ENCODE measurements around the gene RAB3IL1. TPM values are rescaled to one million over a fixed set of nuclear protein-coding genes. Genes with fewer than 3 reads are reported as not detected.
A peak's percentile ranks its signal among the peaks of the same experiment; 100 is the strongest.

RAB3IL1 gene
- polyA plus RNA-seq, 4 donors, result 0.45 to 29.9 (median 7.2) TPM

DNA sequence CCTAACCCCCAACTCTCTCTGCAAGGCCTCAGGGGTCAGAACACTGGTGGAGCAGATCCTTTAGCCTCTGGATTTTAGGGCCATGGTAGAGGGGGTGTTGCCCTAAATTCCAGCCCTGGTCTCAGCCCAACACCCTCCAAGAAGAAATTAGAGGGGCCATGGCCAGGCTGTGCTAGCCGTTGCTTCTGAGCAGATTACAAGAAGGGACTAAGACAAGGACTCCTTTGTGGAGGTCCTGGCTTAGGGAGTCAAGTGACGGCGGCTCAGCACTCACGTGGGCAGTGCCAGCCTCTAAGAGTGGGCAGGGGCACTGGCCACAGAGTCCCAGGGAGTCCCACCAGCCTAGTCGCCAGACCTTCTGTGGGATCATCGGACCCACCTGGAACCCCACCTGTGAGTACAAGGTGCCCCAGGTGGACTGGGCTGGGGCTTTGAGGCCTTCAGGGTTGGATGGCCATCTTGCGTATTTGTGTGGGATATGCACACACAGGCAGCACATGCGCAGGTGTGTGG lies 32.7 kb upstream of the RAB3IL1 start, which contains the start of gene BEST1:
Gene BEST1, plus strand, starts transcription at position 317 of the 513 bp plus-strand sequence. CDS start 1,456 bp downstream, outside the sequence.
- Histone ChIP-seq H3K9me3 (ENCODE audit: control insufficient read depth in 2 of 2, insufficient read depth in 1 of 2, low read depth in 1 of 2, low read length in 1 of 2) (no peaks in the 10 kb centered on the region), H3K27ac (ENCODE audit: low read depth in 1 of 3, low read length in 2 of 3) (peak within 1 kb of the TSS in 2 of 3 donors; percentile 52 to 61), H3K4me3 (ENCODE audit: low read depth in 1 of 3, low read length in 3 of 3) (no peak within 1 kb of the TSS), H3K27me3 (ENCODE audit: control insufficient read depth in 3 of 3, insufficient read depth in 3 of 3, low read length in 3 of 3) (peaks cover 0 to 7% (median 0%) of the 10 kb centered on the region in 3 donors), H3K4me1 (ENCODE audit: control insufficient read depth in 3 of 3, insufficient read depth in 2 of 3, low read depth in 1 of 3, low read length in 2 of 3) (peaks cover 0 to 10% (median 0%) of the 10 kb centered on the region in 3 donors), H3K36me3 (ENCODE audit: control insufficient read depth in 3 of 3, insufficient read depth in 2 of 3, low read depth in 1 of 3, low read length in 3 of 3) (no peaks in the 10 kb centered on the region)
- DNase-seq, result no peak
- FAIRE-seq, result no peak
- 86 to 89% (median 88%) methylated on average over 8 of the region's 8 CpGs for WGBS, 3 donors

GRCh38 chr11:61949169-61950034 lies 32.0 kb upstream of the RAB3IL1 start:
- Histone ChIP-seq H3K27ac (ENCODE audit: low read depth in 1 of 3, low read length in 2 of 3) (peak overlapping the region in 2 of 3 donors; percentile 52 to 61), H3K27me3 (ENCODE audit: control insufficient read depth in 3 of 3, insufficient read depth in 3 of 3, low read length in 3 of 3) (peaks cover 0 to 5% (median 0%) of the 10 kb centered on the region in 3 donors), H3K4me3 (ENCODE audit: low read depth in 1 of 3, low read length in 3 of 3) (no peak overlapping the region), H3K36me3 (ENCODE audit: control insufficient read depth in 3 of 3, insufficient read depth in 2 of 3, low read depth in 1 of 3, low read length in 3 of 3) (no peaks in the 10 kb centered on the region), H3K9me3 (ENCODE audit: control insufficient read depth in 2 of 2, insufficient read depth in 1 of 2, low read depth in 1 of 2, low read length in 1 of 2) (no peaks in the 10 kb centered on the region), H3K4me1 (ENCODE audit: control insufficient read depth in 3 of 3, insufficient read depth in 2 of 3, low read depth in 1 of 3, low read length in 2 of 3) (peaks cover 0 to 4% (median 0%) of the 10 kb centered on the region in 3 donors)
- DNase-seq (peak in 1 of 2 donors; percentile 60), FAIRE-seq (no peak)
- 51 to 58% (median 56%) methylated on average over 9 of the region's 9 CpGs for WGBS, 3 donors

DNA sequence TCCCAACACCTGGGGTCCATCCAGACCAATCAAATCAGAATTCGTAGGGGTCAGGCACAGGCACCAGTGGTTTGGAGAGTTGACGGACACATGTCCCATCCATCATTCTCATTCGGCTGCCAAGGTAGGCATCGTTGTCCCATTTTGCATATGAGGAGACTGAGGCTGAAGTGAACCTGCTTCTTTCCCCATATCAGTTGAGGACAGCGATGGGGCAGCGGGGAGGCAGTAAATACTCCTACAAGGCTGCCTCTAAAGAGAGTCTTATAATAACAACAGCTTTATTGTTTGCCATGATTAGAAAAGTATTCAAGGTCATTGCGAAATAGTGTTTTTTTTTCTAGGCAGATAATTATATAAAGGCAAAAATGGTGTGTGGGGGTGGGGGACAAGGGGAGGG lies 31.1 kb upstream of the RAB3IL1 start:
- 42 to 76% (median 49%) methylated on average over 7 of the region's 7 CpGs for WGBS, 3 donors
- no peaks in the 10 kb centered on the region for H3K36me3 ChIP-seq (ENCODE audit: control insufficient read depth in 3 of 3, insufficient read depth in 2 of 3, low read depth in 1 of 3, low read length in 3 of 3)
- no peak overlapping the region for H3K4me3 ChIP-seq (ENCODE audit: low read depth in 1 of 3, low read length in 3 of 3)
- no peaks in the 10 kb centered on the region for H3K27me3 ChIP-seq (ENCODE audit: control insufficient read depth in 3 of 3, insufficient read depth in 3 of 3, low read length in 3 of 3)
- DNase-seq (no peak), FAIRE-seq (no peak)
- H3K27ac ChIP-seq (ENCODE audit: low read depth in 1 of 3, low read length in 2 of 3), result no peak overlapping the region
- no peaks in the 10 kb centered on the region for H3K9me3 ChIP-seq (ENCODE audit: control insufficient read depth in 2 of 2, insufficient read depth in 1 of 2, low read depth in 1 of 2, low read length in 1 of 2)
- H3K4me1 ChIP-seq (ENCODE audit: control insufficient read depth in 3 of 3, insufficient read depth in 2 of 3, low read depth in 1 of 3, low read length in 2 of 3), result peaks cover 0 to 4% (median 0%) of the 10 kb centered on the region in 3 donors

DNA sequence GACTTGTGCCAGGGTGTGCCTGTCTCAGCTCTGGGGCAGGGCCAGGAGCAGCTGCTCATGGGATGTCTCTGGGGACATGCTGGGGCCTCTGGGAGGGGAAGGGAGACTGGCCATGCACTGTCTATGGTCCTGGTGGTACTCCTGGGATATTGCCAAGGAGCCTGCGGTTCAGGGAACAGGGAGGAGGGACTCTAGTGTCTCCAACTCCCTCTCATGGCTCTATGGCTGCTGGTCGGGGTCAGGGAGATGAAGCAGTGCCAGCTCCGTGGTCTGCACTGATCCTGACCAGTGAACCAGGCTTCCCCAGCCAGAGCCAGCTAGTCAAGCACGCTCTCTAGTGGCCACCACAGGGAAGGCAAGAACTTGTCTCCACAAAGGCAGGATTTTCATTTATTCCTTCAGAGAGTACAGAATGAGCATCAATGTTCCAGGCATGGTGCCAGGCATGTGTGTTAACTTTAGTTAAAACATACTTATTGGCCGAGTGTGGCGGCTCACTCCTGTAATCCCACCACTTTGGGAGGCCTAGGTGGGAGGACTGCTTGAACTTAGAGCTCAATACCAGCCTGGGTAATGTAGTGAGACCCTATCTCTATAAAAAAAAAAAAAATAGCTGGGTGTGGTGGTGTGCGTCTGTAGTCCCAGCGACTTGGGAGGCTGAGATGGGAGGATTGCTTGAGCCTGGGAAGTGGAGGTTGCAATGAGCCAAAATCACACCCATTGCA lies 30.3 kb upstream of the RAB3IL1 start:
- H3K27me3 ChIP-seq (ENCODE audit: control insufficient read depth in 3 of 3, insufficient read depth in 3 of 3, low read length in 3 of 3), result no peaks in the 10 kb centered on the region
- H3K36me3 ChIP-seq (ENCODE audit: control insufficient read depth in 3 of 3, insufficient read depth in 2 of 3, low read depth in 1 of 3, low read length in 3 of 3), result no peaks in the 10 kb centered on the region
- no peak overlapping the region for H3K27ac ChIP-seq (ENCODE audit: low read depth in 1 of 3, low read length in 2 of 3)
- H3K4me3 ChIP-seq (ENCODE audit: low read depth in 1 of 3, low read length in 3 of 3), result no peak overlapping the region
- 2 to 9% (median 7%) methylated on average over 8 of the region's 8 CpGs for WGBS, 3 donors
- peaks cover 0 to 4% (median 0%) of the 10 kb centered on the region in 3 donors for H3K4me1 ChIP-seq (ENCODE audit: control insufficient read depth in 3 of 3, insufficient read depth in 2 of 3, low read depth in 1 of 3, low read length in 2 of 3)
- no peak for FAIRE-seq
- DNase-seq, result peak; percentile 80 to 84
- H3K9me3 ChIP-seq (ENCODE audit: control insufficient read depth in 2 of 2, insufficient read depth in 1 of 2, low read depth in 1 of 2, low read length in 1 of 2), result no peaks in the 10 kb centered on the region

DNA sequence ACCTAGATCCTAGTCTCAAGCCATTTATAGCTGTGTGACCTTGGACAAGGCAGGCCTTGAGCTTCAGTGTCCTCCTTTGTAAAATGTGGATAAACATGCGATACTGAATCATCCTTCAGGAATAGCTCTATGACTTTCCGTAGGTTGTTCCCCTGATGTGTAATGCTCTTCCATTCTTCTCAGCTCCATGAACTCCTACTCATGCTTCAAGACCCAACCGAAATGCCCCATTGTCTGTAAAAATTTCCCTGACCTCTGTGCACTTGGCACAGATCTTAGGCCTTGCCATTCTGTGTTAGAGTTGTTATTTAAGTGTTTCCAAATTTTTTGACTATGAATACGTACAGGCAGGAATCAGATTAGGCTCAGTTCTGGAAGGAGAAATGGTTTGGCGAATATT lies 29.5 kb upstream of the RAB3IL1 start:
- 96 to 98% (median 97%) methylated on average over 5 of the region's 5 CpGs for WGBS, 3 donors
- Histone ChIP-seq H3K4me1 (ENCODE audit: control insufficient read depth in 3 of 3, insufficient read depth in 2 of 3, low read depth in 1 of 3, low read length in 2 of 3) (peaks cover 0 to 4% (median 0%) of the 10 kb centered on the region in 3 donors), H3K9me3 (ENCODE audit: control insufficient read depth in 2 of 2, insufficient read depth in 1 of 2, low read depth in 1 of 2, low read length in 1 of 2) (no peaks in the 10 kb centered on the region), H3K36me3 (ENCODE audit: control insufficient read depth in 3 of 3, insufficient read depth in 2 of 3, low read depth in 1 of 3, low read length in 3 of 3) (no peaks in the 10 kb centered on the region), H3K27me3 (ENCODE audit: control insufficient read depth in 3 of 3, insufficient read depth in 3 of 3, low read length in 3 of 3) (no peaks in the 10 kb centered on the region), H3K27ac (ENCODE audit: low read depth in 1 of 3, low read length in 2 of 3) (no peak overlapping the region), H3K4me3 (ENCODE audit: low read depth in 1 of 3, low read length in 3 of 3) (no peak overlapping the region)
- no peak for DNase-seq
- FAIRE-seq, result no peak

- WGBS, 3 donors, result 92 to 95% (median 93%) methylated on average over 13 of the region's 13 CpGs
- no peaks in the 10 kb centered on the region for H3K9me3 ChIP-seq (ENCODE audit: control insufficient read depth in 2 of 2, insufficient read depth in 1 of 2, low read depth in 1 of 2, low read length in 1 of 2)
- no peak overlapping the region for H3K27ac ChIP-seq (ENCODE audit: low read depth in 1 of 3, low read length in 2 of 3)
- peaks cover 0 to 4% (median 0%) of the 10 kb centered on the region in 3 donors for H3K4me1 ChIP-seq (ENCODE audit: control insufficient read depth in 3 of 3, insufficient read depth in 2 of 3, low read depth in 1 of 3, low read length in 2 of 3)
- no peaks in the 10 kb centered on the region for H3K27me3 ChIP-seq (ENCODE audit: control insufficient read depth in 3 of 3, insufficient read depth in 3 of 3, low read length in 3 of 3)
- no peak for DNase-seq
- no peak overlapping the region for H3K4me3 ChIP-seq (ENCODE audit: low read depth in 1 of 3, low read length in 3 of 3)
- FAIRE-seq, result no peak
- H3K36me3 ChIP-seq (ENCODE audit: control insufficient read depth in 3 of 3, insufficient read depth in 2 of 3, low read depth in 1 of 3, low read length in 3 of 3), result no peaks in the 10 kb centered on the region
Measured at GRCh38 chr11:61945191-61945590, 27.8 kb upstream of the RAB3IL1 start.

- Histone ChIP-seq H3K27ac (ENCODE audit: low read depth in 1 of 3, low read length in 2 of 3) (no peak overlapping the region), H3K4me3 (ENCODE audit: low read depth in 1 of 3, low read length in 3 of 3) (no peak overlapping the region), H3K9me3 (ENCODE audit: control insufficient read depth in 2 of 2, insufficient read depth in 1 of 2, low read depth in 1 of 2, low read length in 1 of 2) (peaks cover 0 to 17% of the 10 kb centered on the region in 2 donors), H3K27me3 (ENCODE audit: control insufficient read depth in 3 of 3, insufficient read depth in 3 of 3, low read length in 3 of 3) (no peaks in the 10 kb centered on the region), H3K36me3 (ENCODE audit: control insufficient read depth in 3 of 3, insufficient read depth in 2 of 3, low read depth in 1 of 3, low read length in 3 of 3) (no peaks in the 10 kb centered on the region), H3K4me1 (ENCODE audit: control insufficient read depth in 3 of 3, insufficient read depth in 2 of 3, low read depth in 1 of 3, low read length in 2 of 3) (no peaks in the 10 kb centered on the region)
- FAIRE-seq (no peak), DNase-seq (no peak)
- WGBS, 3 donors, result 83 to 90% (median 89%) methylated on average over 10 of the region's 10 CpGs
Measured at GRCh38 chr11:61940466-61940865, 23.1 kb upstream of the RAB3IL1 start.

- Histone ChIP-seq H3K9me3 (ENCODE audit: control insufficient read depth in 2 of 2, insufficient read depth in 1 of 2, low read depth in 1 of 2, low read length in 1 of 2) (peaks cover 1 to 18% of the 10 kb centered on the region in 2 donors), H3K27me3 (ENCODE audit: control insufficient read depth in 3 of 3, insufficient read depth in 3 of 3, low read length in 3 of 3) (no peaks in the 10 kb centered on the region), H3K27ac (ENCODE audit: low read depth in 1 of 3, low read length in 2 of 3) (no peak overlapping the region), H3K4me1 (ENCODE audit: control insufficient read depth in 3 of 3, insufficient read depth in 2 of 3, low read depth in 1 of 3, low read length in 2 of 3) (no peaks in the 10 kb centered on the region), H3K4me3 (ENCODE audit: low read depth in 1 of 3, low read length in 3 of 3) (no peak overlapping the region), H3K36me3 (ENCODE audit: control insufficient read depth in 3 of 3, insufficient read depth in 2 of 3, low read depth in 1 of 3, low read length in 3 of 3) (no peaks in the 10 kb centered on the region)
- DNase-seq, result no peak
- 69 to 80% (median 70%) methylated on average over 2 of the region's 2 CpGs for WGBS, 3 donors
- no peak for FAIRE-seq
Measured at GRCh38 chr11:61935861-61936260, 18.5 kb upstream of the RAB3IL1 start.
